H1 (cell line): ENCODE measurements around the gene LRRC26. TPM values are rescaled to one million over a fixed set of nuclear protein-coding genes. Genes with fewer than 3 reads are reported as not detected.

ENCODE experiments used
- CTCF ChIA-PET: fragments of 300-600 bp; sonication (Branson Sonifier 250); formaldehyde crosslinking; loops from one replicate; lab custom pipeline; 2021; ENCODE audit not compliant: partially characterized antibody; lab: Charles Lee
- POLR2A ChIA-PET: fragments of 300-600 bp; sonication (Branson Sonifier 250); formaldehyde crosslinking; loops from one replicate; lab custom pipeline; 2021; ENCODE audit warnings: inconsistent platforms; ENCODE audit not compliant: partially characterized antibody; lab: Charles Lee
- DNase-seq, 2 experiments: peaks; one replicate each; pipeline versions ENCODE4 v3.0.0 to v3.0.0-alpha.2; 2010 to 2022; ENCODE audit warnings: low spot score in 2 of 2, low read depth in 1 of 2, mixed read lengths in 1 of 2
- FAIRE-seq: peaks from 2 replicates; lab custom pipeline; 2011; peaks lifted over from hg19 to GRCh38; lab: Jason Lieb, UNC
- H2AFZ ChIP-seq: 2 replicates; pipeline ENCODE4 v1.8.1; 2012; ENCODE audit warnings: low read length, inconsistent platforms
- H2AK5ac ChIP-seq: 2 replicates; pipeline ENCODE4 v1.6.1; 2013; ENCODE audit warnings: low read depth, low read length
- H2BK120ac ChIP-seq: replicated peaks from 2 replicates; pipeline ENCODE3; 2013; ENCODE audit warnings: low read depth, low read length, inconsistent platforms
- H2BK12ac ChIP-seq: 2 replicates; pipeline ENCODE4 v1.6.1; 2013; ENCODE audit warnings: low read depth, low read length
- H2BK15ac ChIP-seq: 2 replicates; pipeline ENCODE4 v1.6.1; 2013; ENCODE audit warnings: low read length
- H2BK20ac ChIP-seq: 2 replicates; pipeline ENCODE4 v1.6.1; 2013; ENCODE audit warnings: low read length
- H2BK5ac ChIP-seq: 2 replicates; pipeline ENCODE4 v1.6.1; 2013; ENCODE audit warnings: low read depth, low read length
- H3K14ac ChIP-seq: 2 replicates; pipeline ENCODE4 v1.6.1; 2013; ENCODE audit warnings: inconsistent platforms; ENCODE audit not compliant: insufficient read length
- H3K18ac ChIP-seq: 2 replicates; pipeline ENCODE4 v1.6.1; 2013; ENCODE audit warnings: low read length; ENCODE audit errors: extremely low read depth
- H3K23ac ChIP-seq: 2 replicates; pipeline ENCODE4 v1.6.1; 2013; ENCODE audit warnings: inconsistent platforms; ENCODE audit not compliant: insufficient read length
- H3K23me2 ChIP-seq: 2 replicates; pipeline ENCODE4 v1.6.1; 2013; ENCODE audit warnings: low read depth, low read length
- H3K27ac ChIP-seq: 2 replicates; pipeline ENCODE4 v1.6.1; 2011; ENCODE audit warnings: low read depth, low read length, inconsistent platforms
- H3K27me3 ChIP-seq, 4 experiments: replicated peaks in 1 of 4; 1 replicate in 1 of 4; 2 replicates in 3 of 4; pipeline versions ENCODE4 v1.6.1 to v1.8.1; 2011 to 2013; ENCODE audit warnings: low read length in 3 of 4, mild to moderate bottlenecking in 3 of 4, inconsistent platforms in 2 of 4, mixed read lengths in 2 of 4, moderate library complexity in 1 of 4; ENCODE audit not compliant: control insufficient read depth in 3 of 4, insufficient read depth in 3 of 4; ENCODE audit errors: extremely low read depth in 1 of 4
- H3K36me3 ChIP-seq, 4 experiments: 2 replicates each; pipeline versions ENCODE4 v1.6.1 to v1.8.1; 2011 to 2013; ENCODE audit warnings: mild to moderate bottlenecking in 4 of 4, low read length in 3 of 4, moderate library complexity in 2 of 4, control low read depth in 1 of 4, inconsistent platforms in 1 of 4; ENCODE audit not compliant: insufficient read depth in 4 of 4, control insufficient read depth in 2 of 4
- H3K4ac ChIP-seq: replicated peaks from 2 replicates; pipeline ENCODE3; 2013; ENCODE audit warnings: low read length, low read depth, mixed read lengths, inconsistent platforms; ENCODE audit not compliant: insufficient read length
- H3K4me1 ChIP-seq, 4 experiments: replicated peaks in 1 of 4; 1 replicate in 1 of 4; 2 replicates in 3 of 4; pipeline versions ENCODE4 v1.6.1 to v1.8.1; 2011 to 2013; ENCODE audit warnings: low read length in 3 of 4, inconsistent platforms in 2 of 4, mixed read lengths in 1 of 4; ENCODE audit not compliant: insufficient read depth in 4 of 4, control insufficient read depth in 3 of 4
- H3K4me2 ChIP-seq, 2 experiments: 2 replicates each; pipeline versions ENCODE4 v1.6.1 to v1.8.1; 2011 to 2013; ENCODE audit warnings: low read depth in 2 of 2, low read length in 2 of 2, control low read depth in 1 of 2, inconsistent platforms in 1 of 2, mild to moderate bottlenecking in 1 of 2; ENCODE audit not compliant: insufficient read depth in 1 of 2
- H3K4me3 ChIP-seq, 4 experiments: fragments of 200-600, 300-600 bp in 1 of 4; sonication (generic), shearing (Covaris generic), sonication (Bioruptor Twin) in 1 of 4; 2 replicates each; pipeline versions ENCODE4 v1.5.1 to v1.8.1; 2011 to 2016; ENCODE audit warnings: low read length in 4 of 4, low read depth in 3 of 4, control low read depth in 2 of 4, inconsistent platforms in 2 of 4, mild to moderate bottlenecking in 2 of 4, mixed read lengths in 1 of 4, moderate library complexity in 1 of 4; ENCODE audit not compliant: insufficient read depth in 2 of 4; ENCODE audit errors: extremely low read depth in 1 of 4
- H3K56ac ChIP-seq: replicated peaks from 2 replicates; pipeline ENCODE3; 2013; ENCODE audit warnings: low read depth, mild to moderate bottlenecking, mixed read lengths, low read length, inconsistent platforms; ENCODE audit not compliant: insufficient read length
- H3K79me1 ChIP-seq: 2 replicates; pipeline ENCODE4 v1.6.1; 2013; ENCODE audit warnings: low read depth, low read length, control low read depth
- H3K79me2 ChIP-seq, 2 experiments: 2 replicates each; pipeline versions ENCODE4 v1.6.1 to v1.8.1; 2012 to 2013; ENCODE audit warnings: low read length in 2 of 2, mild to moderate bottlenecking in 2 of 2, inconsistent platforms in 1 of 2; ENCODE audit not compliant: insufficient read depth in 2 of 2, control insufficient read depth in 1 of 2
- H3K9ac ChIP-seq, 4 experiments: replicated peaks in 1 of 4; 1 replicate in 1 of 4; 2 replicates in 3 of 4; pipeline versions ENCODE4 v1.6.1 to v1.8.1; 2011 to 2013; ENCODE audit warnings: low read depth in 3 of 4, low read length in 3 of 4, control low read depth in 2 of 4, mild to moderate bottlenecking in 2 of 4, moderate library complexity in 2 of 4, inconsistent platforms in 1 of 4; ENCODE audit errors: extremely low read depth in 1 of 4
- H3K9me3 ChIP-seq, 2 experiments: 2 replicates each; pipeline versions ENCODE4 v1.6.1 to v1.8.1; 2012 to 2013; ENCODE audit warnings: mild to moderate bottlenecking in 2 of 2, moderate library complexity in 2 of 2, control low read depth in 1 of 2, inconsistent platforms in 1 of 2, low read depth in 1 of 2, low read length in 1 of 2, mixed read lengths in 1 of 2; ENCODE audit not compliant: insufficient read depth in 2 of 2
- H4K20me1 ChIP-seq, 2 experiments: replicated peaks in 1 of 2; 2 replicates each; pipeline versions ENCODE3 to v1.8.1; 2011 to 2013; ENCODE audit warnings: inconsistent platforms in 2 of 2, low read length in 2 of 2, mild to moderate bottlenecking in 1 of 2; ENCODE audit not compliant: insufficient read depth in 2 of 2, control insufficient read depth in 1 of 2
- H4K5ac ChIP-seq: 2 replicates; pipeline ENCODE4 v1.6.1; 2013; ENCODE audit warnings: low read length, low read depth, mixed read lengths, inconsistent platforms; ENCODE audit not compliant: insufficient read length
- H4K8ac ChIP-seq: 2 replicates; pipeline ENCODE4 v1.8.0; 2013; ENCODE audit warnings: mild to moderate bottlenecking, moderate library complexity, low read length, inconsistent platforms; ENCODE audit not compliant: insufficient read depth; ENCODE audit errors: extremely low read depth
- H4K91ac ChIP-seq: replicated peaks from 2 replicates; pipeline ENCODE3; 2013; ENCODE audit warnings: low read length, mixed read lengths, inconsistent platforms; ENCODE audit not compliant: insufficient read length
- CHD1 ChIP-seq: IDR thresholded peaks from 2 replicates; pipeline ENCODE4 v1.6.1; 2012; ENCODE audit warnings: low read depth, low read length, improper control_type of control experiment
- EGR1 ChIP-seq: IDR thresholded peaks from 2 replicates; pipeline ENCODE4 v1.6.1; 2011; ENCODE audit warnings: low read depth, low read length, borderline replicate concordance
- NANOG ChIP-seq: IDR thresholded peaks from 2 replicates; pipeline ENCODE4 v1.6.1; 2011; ENCODE audit warnings: low read length, low read depth, mild to moderate bottlenecking, inconsistent platforms; ENCODE audit not compliant: insufficient read depth, poor library complexity, severe bottlenecking
- TAF7 ChIP-seq: optimal IDR thresholded peaks from 2 replicates; pipeline ENCODE3; 2011; ENCODE audit warnings: low read depth, mild to moderate bottlenecking, inconsistent platforms, low read length, moderate library complexity, borderline replicate concordance
- WGBS, 2 experiments: shearing (Covaris generic) in 1 of 2; methylation state at CpG; one replicate each; pipeline versions ENCODE4 v1.1.6 to v1.1.7; 2013 to 2015; ENCODE audit warnings: low lambda C conversion rate in 2 of 2, mixed read lengths in 2 of 2, inconsistent platforms in 1 of 2, low coverage in 1 of 2, missing lambda C conversion rate in 1 of 2; ENCODE audit not compliant: insufficient replicate concordance in 2 of 2, insufficient coverage in 1 of 2, insufficient read length in 1 of 2; ENCODE audit errors: extremely low coverage in 1 of 2, missing lambda C conversion rate in 1 of 2; 5-methylcytosine and 5-hydroxymethylcytosine counted together
- polyA plus RNA-seq, 7 experiments: library from polyadenylated mRNA; depleted of rRNA in 3 of 7; stranded (reverse) in 5 of 7; unstranded in 2 of 7; fragments of >200 nt in 5 of 7; fragments of 200-250 nt in 2 of 7; gene quantifications; 1 replicate in 5 of 7; 2 replicates in 1 of 7; 4 replicates in 1 of 7; pipeline versions ENCODE4 v1.2.1 to v1.2.3, GENCODE V29; 2011 to 2013; ENCODE audit warnings: missing spikeins in 2 of 7, mixed read lengths in 2 of 7
- total RNA-seq: library from RNA; stranded (reverse); fragmentation: NEBNext Ultra II Directional; extraction: Animal tissue kit (Norgen Biotek cat#: 25700); gene quantifications from 2 replicates; pipeline ENCODE4 v1.2.1, GENCODE V29; 2021

The LRRC26 gene
- total and polyA plus RNA-seq, 2 of the 8 experiments (the other 6 are each of a cell fraction or from before 2014, with no cell fraction given), result 0.34 to 0.85 TPM

GRCh38 chr9:137193771-137194170 is 23.9 kb upstream of the LRRC26 start:
- H2AK5ac ChIP-seq, result no peak overlapping the region
- H3K79me2 ChIP-seq, result peaks cover 0 to 29% of the 10 kb centered on the region in 2 experiments; a peak in 1 of 4 replicates
- H3K9me3 ChIP-seq, result no peaks in the 10 kb centered on the region
- FAIRE-seq, result no peak
- H3K14ac ChIP-seq, result no peak overlapping the region
- H3K4me3 ChIP-seq, result no peak overlapping the region
- H4K8ac ChIP-seq, result no peak overlapping the region
- no peak for DNase-seq
- no peak overlapping the region for H2AFZ ChIP-seq
- H2BK12ac ChIP-seq, result no peak overlapping the region
- peaks cover 0 to 4% (median 1%) of the 10 kb centered on the region in 4 experiments; a peak in 2 of 8 replicates for H3K36me3 ChIP-seq
- peaks cover 20% of the 10 kb centered on the region for H3K79me1 ChIP-seq
- peaks cover 15 to 33% of the 10 kb centered on the region in 2 experiments for H4K20me1 ChIP-seq
- H3K27ac ChIP-seq, result no peak overlapping the region
- H3K23ac ChIP-seq, result no peak overlapping the region
- no peak for TF ChIP-seq TAF7
- TF ChIP-seq EGR1, result no peak
- TF ChIP-seq NANOG, result no peak
- TF ChIP-seq CHD1, result no peak
- TF ChIP-seq, all 59 proteins: peak for 0
- Histone ChIP-seq H3K56ac (no peak overlapping the region), H4K91ac (no peak overlapping the region), H3K4ac (no peak overlapping the region), H4K5ac (no peak overlapping the region), H3K23me2 (peaks cover 2% of the 10 kb centered on the region; the same call in 1 of the 2 replicates), H3K27me3 (no peaks in the 10 kb centered on the region), H3K4me2 (no peak overlapping the region), H2BK20ac (no peak overlapping the region), H3K4me1 (peaks cover 0 to 26% (median 11%) of the 10 kb centered on the region in 4 experiments; a peak in 6 of 7 replicates), H2BK15ac (no peak overlapping the region), H3K18ac (no peak overlapping the region), H3K9ac (no peak overlapping the region), H2BK5ac (peak overlapping the region; percentile 60; the same call in 1 of the 2 replicates), H2BK120ac (no peak overlapping the region)
- CTCF ChIA-PET, result interaction anchor here (1.7 to 14.0 kb wide), 5 partner anchors 11 to 76 kb away, joined by 6 to 204 read pairs (median 16); partner anchors contain the start of genes CYSRT1, NDOR1, RNF208 and RNF224
- POLR2A ChIA-PET, result interaction anchor here (0.9 to 11.0 kb wide), 6 partner anchors 8 to 47 kb away, joined by 3 to 107 read pairs (median 4); partner anchors contain the start of genes NDOR1, TMEM203 and TUBB4B
- 97% methylated on average over 11 of the region's 14 CpGs; no CpG with 5 or more reads in 1 of the 2 experiments for WGBS, 2 experiments
